ENCODE results near the gene ALDH7A1. TPM values are rescaled to one million over a fixed set of nuclear protein-coding genes. Genes with fewer than 3 reads are reported as not detected.
"Not testable (repeated sequence)": the region's sequence is repeated elsewhere in the genome, so short reads cannot be mapped to it uniquely, and the experiment has no call there.

Gene ALDH7A1
- total RNA-seq, 1 experiment from 2014 or later: 40.1 TPM

DNA sequence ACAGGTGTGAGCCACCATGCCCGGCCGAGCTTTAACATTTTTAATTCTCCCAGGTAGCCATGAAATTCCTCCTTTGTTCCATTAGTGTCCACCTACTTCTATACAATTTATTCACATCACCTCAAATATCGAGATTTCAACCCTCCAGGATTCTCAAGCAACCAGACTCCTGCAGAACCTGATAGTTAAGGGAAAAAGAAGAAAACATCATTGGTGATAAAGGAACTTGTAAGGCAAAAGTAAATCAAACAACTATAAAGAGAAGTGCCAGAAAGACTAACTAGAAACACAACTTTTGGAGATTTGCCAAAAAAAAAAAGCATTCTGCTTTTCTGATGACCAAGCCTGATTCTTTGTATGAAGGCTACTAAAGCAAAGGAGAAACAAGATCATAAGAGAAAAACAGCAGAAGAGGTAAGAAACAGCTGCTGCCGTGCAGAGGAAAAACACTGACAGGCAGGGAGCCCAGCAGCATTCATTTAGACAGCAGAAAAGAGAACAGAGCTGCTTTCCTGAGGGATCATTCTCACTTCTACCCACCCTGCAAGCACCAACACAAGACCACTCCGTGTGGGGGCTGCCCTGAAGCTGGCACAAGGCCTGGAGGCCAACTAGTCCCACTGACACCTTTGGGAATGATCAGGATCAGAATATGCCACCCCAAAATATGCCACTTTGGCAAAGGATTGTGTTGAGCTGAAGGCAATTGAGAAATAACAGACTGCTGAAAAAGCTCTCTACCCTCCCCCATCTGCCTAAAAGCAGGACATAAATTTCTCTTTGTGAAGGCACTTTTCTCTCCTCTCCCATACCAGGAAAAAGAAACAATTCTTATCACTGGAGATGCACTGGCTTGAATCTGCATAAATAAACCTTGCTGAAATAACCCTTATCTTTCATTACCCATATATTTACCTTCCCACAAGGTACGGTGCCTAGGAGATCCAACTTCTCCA lies 75.1 kb downstream of the ALDH7A1 start:
- in situ Hi-C loops (cut with HindIII; ENCODE audit: low pct_unique_long_range_greater_than_20kb, low sequenced_read_pairs): no loop called here

DNA sequence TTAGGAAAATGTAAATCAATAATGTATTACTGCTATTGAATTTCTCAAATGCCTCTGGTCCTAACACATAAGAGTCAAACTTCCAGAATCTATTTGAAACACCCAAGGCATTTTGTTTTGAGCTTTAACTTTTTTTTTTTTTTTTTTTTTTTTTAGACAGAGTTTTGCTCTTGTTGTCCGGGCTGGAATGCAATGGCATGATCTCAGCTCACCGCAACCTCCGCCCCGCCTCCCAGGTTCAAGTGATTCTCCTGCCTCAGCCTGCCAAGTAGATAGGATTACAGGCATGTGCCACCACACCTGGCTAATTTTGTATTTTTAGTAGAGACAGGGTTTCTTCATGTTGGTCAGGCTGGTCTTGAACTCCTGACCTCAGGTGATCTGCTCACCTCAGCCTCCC lies 75.8 kb downstream of the ALDH7A1 start:
- DNase-seq (ENCODE audit: low read depth); in situ Hi-C loops (cut with HindIII; ENCODE audit: low pct_unique_long_range_greater_than_20kb, low sequenced_read_pairs): not testable (repeated sequence)

More for the DNA sequence above, 75.1 kb downstream of the ALDH7A1 start:
- DNase-seq (ENCODE audit: low read depth): no peak

DNA sequence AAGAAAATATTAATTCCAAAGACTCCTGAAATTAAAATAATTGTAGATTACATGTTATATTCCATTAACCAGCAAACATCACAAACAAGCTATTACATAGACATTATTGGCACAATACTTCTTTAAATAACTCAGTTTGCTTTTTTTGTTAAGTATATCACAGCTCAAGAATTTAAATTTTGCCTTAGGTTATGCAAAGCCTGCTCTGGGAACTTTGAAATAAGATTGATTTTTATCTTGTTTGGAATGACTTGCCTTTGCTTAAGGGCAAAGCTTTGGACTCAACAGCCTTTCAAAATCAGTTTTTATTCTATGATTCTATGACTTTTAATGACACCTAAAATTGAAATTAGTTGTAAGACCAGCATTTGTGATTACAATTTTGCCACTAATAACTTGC lies 78.2 kb downstream of the ALDH7A1 start:
- no peak for DNase-seq (ENCODE audit: low read depth)
- in situ Hi-C loops (cut with HindIII; ENCODE audit: low pct_unique_long_range_greater_than_20kb, low sequenced_read_pairs): no loop called here

DNA sequence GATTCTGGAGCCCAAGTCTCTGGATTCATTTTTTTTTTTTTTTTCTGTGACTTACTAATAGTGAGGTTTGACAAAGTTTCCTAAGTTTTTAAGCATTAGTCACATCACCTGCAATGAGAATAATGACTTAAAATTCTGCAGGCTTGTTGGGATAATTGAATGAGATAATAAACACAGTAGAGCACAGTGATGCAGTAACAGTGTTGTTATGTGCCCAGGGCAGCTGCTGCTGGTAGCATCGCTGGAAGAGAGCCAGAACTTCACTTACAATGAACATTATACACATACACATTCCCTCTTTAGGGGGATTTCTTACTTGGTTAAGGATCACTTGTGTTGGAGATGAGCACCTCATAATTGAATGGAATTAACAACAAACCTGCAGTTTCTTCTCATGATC lies 78.9 kb downstream of the ALDH7A1 start:
- in situ Hi-C loops (cut with HindIII; ENCODE audit: low pct_unique_long_range_greater_than_20kb, low sequenced_read_pairs): no loop called here
- DNase-seq (ENCODE audit: low read depth): no peak

DNA sequence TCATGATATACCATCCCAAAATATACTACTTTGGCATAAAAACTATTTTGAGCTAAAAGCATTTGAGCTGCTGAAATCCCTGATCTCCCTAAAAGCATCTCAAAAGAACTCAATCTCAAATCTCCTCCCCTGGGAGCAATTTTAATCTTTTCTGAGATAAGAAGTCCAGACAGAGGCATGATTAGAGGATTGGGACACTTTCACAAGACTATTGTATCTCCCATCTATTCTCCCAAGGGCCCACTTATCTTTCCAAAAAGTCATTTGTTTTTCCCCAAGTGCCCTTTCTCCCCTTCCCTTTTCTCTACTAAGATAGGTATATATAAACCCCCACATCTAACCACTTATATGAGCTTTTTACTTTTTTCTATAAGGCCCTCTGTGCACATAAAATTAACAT lies 79.7 kb downstream of the ALDH7A1 start:
- DNase-seq (ENCODE audit: low read depth): no peak
- in situ Hi-C loops (cut with HindIII; ENCODE audit: low pct_unique_long_range_greater_than_20kb, low sequenced_read_pairs): no loop called here

DNA sequence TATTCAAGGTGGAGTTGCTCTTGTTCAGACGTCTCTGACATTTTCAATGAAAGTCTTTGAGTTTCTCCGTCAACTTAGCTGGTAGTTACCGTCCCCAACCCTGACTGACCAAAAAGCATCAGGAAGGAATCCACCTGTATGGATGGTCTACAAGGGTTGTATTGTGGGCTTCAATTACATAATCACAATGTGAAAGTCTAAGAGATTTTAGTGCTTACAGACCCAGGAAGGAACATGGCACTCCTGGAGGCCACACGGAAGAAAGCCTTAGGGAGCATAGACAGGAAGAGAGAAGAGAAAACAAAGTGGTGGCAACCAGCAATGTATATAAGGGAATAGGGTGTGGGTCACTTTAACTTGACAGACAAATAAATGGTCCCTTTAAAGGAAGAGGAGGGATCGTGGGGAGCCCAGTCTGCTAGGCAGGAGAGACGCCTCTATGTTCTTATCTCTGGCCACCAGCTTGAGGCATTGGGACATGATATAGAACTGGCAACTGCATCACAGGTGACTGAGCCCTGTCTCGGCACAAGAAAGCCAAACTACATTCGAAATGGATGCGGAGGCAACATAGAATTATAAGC lies 80.4 kb downstream of the ALDH7A1 start:
- in situ Hi-C loops (cut with HindIII; ENCODE audit: low pct_unique_long_range_greater_than_20kb, low sequenced_read_pairs): no loop called here
- no peak for DNase-seq (ENCODE audit: low read depth)

DNA sequence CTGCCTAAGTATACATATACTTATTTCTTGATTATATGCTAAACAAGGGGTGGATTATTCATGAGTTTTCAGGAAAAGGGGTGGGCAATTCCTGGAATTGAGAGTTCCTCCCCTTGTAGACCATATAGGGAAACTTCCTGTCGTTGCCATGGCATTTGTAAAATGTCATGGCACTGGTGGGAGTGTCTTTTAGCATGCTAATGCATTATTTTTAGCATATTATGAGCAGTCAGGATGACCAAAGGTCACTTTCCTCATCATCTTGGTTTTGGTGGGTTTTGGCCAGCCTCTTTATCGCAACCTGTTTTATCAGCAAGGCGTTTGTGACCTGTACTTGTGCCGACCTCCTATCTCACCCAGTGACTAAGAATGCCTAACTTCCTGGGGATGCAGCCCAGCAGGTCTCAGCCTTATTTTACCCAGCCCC lies 80.9 kb downstream of the ALDH7A1 start:
- in situ Hi-C loops (cut with HindIII; ENCODE audit: low pct_unique_long_range_greater_than_20kb, low sequenced_read_pairs): no loop called here
- DNase-seq (ENCODE audit: low read depth): no peak

DNA sequence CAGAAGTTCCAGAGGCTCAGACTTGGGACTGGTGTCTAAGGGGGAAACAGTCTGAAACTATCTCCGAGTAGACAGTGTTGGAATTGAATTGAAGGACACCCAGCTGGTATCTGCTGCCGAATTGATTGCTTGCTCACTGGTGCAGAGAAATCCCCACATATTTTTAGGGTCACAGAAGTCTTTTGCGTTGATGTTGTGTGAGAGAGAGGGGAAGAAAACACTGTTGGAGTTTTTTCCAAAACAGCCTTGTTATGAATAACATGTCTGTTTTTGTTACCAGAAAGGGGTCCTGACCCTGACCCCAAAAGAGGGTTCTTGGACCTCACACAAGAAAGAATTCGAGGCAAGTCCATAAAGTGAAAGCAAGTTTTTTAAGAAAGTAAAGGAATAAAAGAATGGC lies 81.3 kb downstream of the ALDH7A1 start:
- DNase-seq (ENCODE audit: low read depth): no peak
- in situ Hi-C loops (cut with HindIII; ENCODE audit: low pct_unique_long_range_greater_than_20kb, low sequenced_read_pairs): no loop called here

DNA sequence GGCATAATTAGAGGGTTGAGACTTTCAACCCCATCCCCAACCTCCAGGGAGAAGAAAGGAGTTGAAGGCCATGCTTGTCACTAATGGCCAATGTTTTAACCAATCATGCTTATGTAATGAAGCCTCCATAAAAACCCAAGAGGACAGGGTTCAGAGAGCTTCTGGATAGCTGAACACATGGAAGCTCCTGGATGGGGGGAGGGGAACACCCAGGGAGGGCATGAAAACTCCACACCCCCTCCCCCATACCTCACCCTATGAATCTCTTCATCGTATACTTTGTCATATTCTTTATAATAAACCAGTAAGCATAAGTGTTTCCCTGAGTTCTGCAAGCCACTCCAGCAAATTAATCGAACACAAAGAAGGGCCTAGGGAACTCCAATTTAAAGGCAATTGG lies 81.7 kb downstream of the ALDH7A1 start:
- in situ Hi-C loops (cut with HindIII; ENCODE audit: low pct_unique_long_range_greater_than_20kb, low sequenced_read_pairs): no loop called here
- DNase-seq (ENCODE audit: low read depth): no peak

DNA sequence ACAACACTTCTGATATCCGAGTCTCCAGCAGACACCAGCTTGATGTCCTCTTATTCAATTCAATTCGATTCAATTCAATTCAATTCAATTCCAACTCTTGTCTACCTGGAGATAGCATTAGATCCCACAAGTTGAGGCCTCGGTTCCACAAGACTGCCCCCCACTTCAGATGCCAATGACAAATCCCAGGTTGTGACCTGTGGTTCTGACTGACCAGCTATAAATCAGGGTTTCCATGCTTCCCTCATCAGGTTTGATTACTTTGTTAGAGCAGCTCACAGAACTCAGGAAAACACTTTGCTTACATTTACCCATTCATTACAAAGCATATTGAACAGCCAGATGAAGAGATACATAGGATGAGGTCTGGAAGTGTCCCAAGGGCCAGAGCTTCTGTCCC lies 82.6 kb downstream of the ALDH7A1 start:
- DNase-seq (ENCODE audit: low read depth): no peak
- in situ Hi-C loops (cut with HindIII; ENCODE audit: low pct_unique_long_range_greater_than_20kb, low sequenced_read_pairs): no loop called here

DNA sequence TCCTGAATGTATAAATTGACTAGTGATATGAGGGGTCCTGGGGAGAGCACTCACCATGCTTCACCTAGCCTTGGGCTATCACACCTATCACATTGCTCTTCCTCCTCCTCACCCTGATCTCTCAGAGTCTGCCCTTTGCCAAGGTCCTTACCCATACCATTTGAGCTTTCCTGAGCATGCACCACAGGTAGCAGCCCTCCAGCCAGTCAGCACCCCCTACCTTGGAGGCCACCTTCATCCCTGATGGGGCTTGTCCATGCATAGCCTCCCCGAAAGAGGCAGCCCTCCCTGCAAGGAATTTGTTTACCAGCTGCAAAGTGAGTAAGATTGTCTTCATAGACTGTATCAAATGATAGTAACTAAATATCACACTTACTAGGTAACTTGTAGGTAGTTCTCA lies 83.1 kb downstream of the ALDH7A1 start:
- no peak for DNase-seq (ENCODE audit: low read depth)
- in situ Hi-C loops (cut with HindIII; ENCODE audit: low pct_unique_long_range_greater_than_20kb, low sequenced_read_pairs): no loop called here

DNA sequence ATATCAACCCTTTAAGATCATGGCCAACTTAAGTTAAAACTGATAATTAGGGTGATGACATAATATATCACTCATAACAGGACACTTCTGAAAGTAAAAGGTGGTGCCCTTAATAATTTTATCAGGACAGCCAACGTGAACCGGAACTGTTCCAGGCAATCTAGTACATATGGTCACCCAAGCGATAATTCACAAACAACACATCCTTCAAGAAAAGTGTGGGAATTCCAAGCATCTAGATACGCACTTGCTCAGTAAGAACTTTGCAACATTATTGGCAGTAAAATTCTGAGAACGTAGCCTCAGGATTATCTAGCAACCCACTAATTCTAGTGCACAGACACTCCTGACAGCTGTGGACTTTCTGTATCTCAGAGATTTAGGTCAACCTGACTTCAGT lies 85.7 kb downstream of the ALDH7A1 start:
- in situ Hi-C loops (cut with HindIII; ENCODE audit: low pct_unique_long_range_greater_than_20kb, low sequenced_read_pairs): no loop called here
- DNase-seq (ENCODE audit: low read depth): no peak

DNA sequence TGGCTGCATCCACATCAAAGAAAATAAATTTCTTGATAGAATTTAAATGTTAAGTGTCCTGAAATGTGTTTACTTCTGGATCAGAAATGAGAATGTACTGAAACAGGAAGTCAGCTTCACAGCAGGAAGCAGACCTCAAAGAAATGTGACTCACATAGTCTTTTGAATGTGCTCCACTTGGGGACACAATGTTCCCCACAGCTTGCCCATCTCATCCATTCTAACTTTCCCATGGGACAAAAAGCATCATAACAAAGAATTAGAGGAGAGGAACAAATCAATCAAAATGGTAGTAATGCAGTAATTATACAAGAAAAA lies 86.1 kb downstream of the ALDH7A1 start:
- no peak for DNase-seq (ENCODE audit: low read depth)
- in situ Hi-C loops (cut with HindIII; ENCODE audit: low pct_unique_long_range_greater_than_20kb, low sequenced_read_pairs): no loop called here

DNA sequence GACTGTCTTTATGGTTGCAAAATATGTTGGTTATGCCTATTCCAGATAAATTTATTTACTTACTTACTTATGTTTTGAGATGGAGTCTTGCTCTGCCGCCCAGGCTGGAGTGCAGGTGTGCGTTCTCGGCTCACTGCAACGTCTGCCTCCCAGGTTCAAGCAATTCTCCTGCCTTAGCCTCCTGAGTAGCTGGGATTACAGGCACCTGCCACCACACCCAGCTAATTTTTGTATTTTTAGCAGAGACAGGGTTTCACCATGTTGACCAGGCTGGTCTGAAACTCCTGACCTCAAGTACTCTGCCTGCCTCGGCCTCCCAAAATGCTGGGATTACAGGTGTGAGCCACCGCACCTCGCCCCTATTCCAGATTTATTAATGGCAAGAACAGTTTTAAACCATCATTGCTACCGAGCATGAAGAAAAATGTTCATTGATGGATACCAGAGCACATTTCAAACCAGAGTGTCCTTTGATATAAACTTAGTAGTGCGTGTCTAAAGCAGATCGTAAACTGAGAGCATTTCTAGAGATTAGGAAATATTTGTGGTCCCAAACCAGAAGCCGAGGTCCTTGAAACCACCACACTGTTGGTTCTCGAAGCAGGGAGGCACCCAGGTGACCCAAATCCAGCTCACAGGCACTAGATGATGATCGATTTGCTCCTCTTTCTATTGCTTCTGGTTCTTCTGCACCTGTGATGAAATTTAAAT lies 86.6 kb downstream of the ALDH7A1 start:
- DNase-seq (ENCODE audit: low read depth): no peak
- in situ Hi-C loops (cut with HindIII; ENCODE audit: low pct_unique_long_range_greater_than_20kb, low sequenced_read_pairs): no loop called here

DNA sequence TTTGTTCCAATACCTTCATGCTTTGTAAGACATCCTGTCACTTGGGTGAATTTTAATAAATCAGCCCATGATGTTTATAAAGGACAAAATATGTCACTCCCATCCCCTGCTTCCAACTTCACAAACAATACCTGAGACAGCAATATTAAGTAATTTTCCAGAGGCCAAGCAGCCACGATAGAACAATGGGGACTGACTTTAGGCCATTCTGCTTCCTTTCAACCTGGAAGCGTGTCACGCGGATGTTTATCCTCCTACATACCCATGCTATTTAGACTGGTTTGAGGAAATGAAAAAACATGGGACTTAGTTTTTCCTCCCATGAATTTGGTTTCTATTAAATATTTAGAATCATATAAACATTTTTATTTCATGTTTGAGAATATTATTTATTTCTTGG lies 88.9 kb downstream of the ALDH7A1 start:
- in situ Hi-C loops (cut with HindIII; ENCODE audit: low pct_unique_long_range_greater_than_20kb, low sequenced_read_pairs): no loop called here

DNA sequence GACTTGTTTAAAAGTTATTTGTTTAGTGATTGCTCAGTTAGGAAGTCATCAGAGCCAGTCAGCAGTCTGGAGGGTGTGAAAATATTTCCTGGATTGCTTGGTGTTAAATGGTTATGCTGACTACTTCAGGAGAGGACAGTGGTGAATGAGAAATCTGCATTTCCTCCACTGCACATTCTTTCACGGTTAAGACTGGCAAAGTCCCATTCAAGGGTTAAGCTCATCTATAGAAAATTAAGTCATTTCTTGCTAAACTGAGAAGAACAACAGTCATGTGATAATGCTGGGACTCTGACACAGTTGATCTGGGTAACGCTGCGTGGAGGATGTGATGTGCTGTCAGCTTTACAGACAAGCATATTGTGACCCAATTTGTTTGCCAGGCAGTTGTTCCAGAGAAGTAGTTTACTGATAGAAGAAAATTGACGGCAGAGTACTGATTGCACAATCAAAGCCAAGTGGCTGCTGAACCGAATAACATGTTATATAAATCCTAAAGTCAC lies 91.4 kb downstream of the ALDH7A1 start:
- no peak for DNase-seq (ENCODE audit: low read depth)

More for the DNA sequence above, 88.9 kb downstream of the ALDH7A1 start:
- no peak for DNase-seq (ENCODE audit: low read depth)

DNA sequence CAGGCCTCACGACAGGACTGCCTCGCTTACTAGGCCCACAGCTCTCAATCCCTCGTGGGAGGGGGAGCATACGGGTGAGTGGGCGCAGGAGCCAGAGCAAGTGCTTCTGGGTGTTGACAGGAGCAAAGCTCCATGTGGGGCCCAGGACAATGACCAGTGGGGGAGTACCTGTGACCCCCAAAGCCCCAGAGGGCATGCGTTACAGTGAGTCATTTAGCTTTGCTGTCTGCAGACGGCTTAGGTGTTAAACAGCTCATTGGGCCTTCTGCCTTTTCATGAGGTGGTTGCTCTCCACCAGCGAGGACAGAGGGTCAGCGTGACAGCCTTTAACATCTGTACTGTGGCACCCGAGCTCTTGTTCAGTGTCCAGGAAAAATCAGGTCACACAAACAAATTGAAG lies 93.6 kb downstream of the ALDH7A1 start:
- in situ Hi-C loops (cut with HindIII; ENCODE audit: low pct_unique_long_range_greater_than_20kb, low sequenced_read_pairs): no loop called here
- DNase-seq (ENCODE audit: low read depth): no peak

More for the DNA sequence above, 91.4 kb downstream of the ALDH7A1 start:
- in situ Hi-C loops (cut with HindIII; ENCODE audit: low pct_unique_long_range_greater_than_20kb, low sequenced_read_pairs): no loop called here

DNA sequence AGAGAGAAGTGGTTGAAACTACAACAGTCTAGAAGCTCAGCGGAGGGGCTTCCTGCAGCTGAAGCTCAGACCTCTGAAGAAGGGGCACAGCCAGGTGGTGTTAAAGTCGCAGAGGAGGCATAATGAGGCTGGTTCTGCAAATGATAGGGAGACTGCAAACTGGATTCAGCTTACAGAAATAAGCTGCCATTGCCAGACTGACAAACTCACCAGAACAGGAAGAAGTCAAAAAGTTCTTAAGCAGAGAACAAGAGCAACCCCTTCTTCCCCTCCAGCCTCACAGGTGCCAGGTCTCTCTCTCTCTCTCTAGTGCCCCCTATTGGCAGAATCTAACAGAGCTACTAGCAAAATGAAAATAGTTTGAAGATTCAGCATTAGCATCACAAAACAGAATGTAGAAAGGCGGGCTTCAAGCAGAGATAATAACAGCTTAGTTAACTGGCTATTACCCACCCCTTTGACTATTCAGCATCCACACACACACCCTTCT lies 95.1 kb downstream of the ALDH7A1 start:
- no peak for DNase-seq (ENCODE audit: low read depth)

DNA sequence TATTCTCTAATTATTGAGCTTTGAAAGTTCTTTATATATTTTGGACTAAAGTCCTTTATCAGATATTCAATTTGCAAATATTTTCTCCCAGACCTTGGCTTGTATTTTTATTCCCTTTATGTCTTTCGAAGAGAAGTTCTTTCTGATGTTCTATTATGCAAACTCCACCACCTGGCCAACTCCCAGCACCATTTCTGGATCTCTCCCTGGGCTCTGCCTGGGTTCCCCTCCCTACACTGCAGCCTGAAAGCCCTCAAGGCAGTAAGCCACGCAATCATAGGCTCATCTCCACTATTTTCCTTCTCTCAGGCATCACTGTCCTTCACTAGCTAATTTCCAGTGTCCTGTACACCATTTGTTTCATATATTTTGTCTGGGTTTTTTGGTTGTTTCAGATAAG lies 95.7 kb downstream of the ALDH7A1 start:
- in situ Hi-C loops (cut with HindIII; ENCODE audit: low pct_unique_long_range_greater_than_20kb, low sequenced_read_pairs): no loop called here
- DNase-seq (ENCODE audit: low read depth): no peak

More for the DNA sequence above, 95.1 kb downstream of the ALDH7A1 start:
- in situ Hi-C loops (cut with HindIII; ENCODE audit: low pct_unique_long_range_greater_than_20kb, low sequenced_read_pairs): no loop called here

Measured in Caki2 (cell line).